Omental fat pad (tissue), 4 donors: ENCODE data around the gene ZNF800. TPM values are rescaled to one million over a fixed set of nuclear protein-coding genes. Genes with fewer than 3 reads are reported as not detected.
"Not testable (repeated sequence)": the region's sequence is repeated elsewhere in the genome, so short reads cannot be mapped to it uniquely, and the experiment has no call there.

Source experiments
- ATAC-seq: fragments of 150-250 bp; one replicate; pipeline ENCODE4 v1.9.1; 2016; ENCODE audit warnings: mild to moderate bottlenecking, moderate library complexity; ENCODE audit not compliant: low FRiP score
- DNase-seq: peaks from one replicate; pipeline ENCODE4 v3.0.0-alpha.2; 2019; ENCODE audit warnings: low spot score
- total RNA-seq, 4 donors: library from RNA; depleted of rRNA; stranded (reverse); fragments of >200 nt; gene quantifications; one replicate each; pipeline ENCODE4 v1.1.0, GENCODE V29; 2016
- TF ChIP-seq, protein P1 (sequence below), 3 donors: fragments of 450-650 bp; IDR thresholded peaks; one replicate each; pipeline ENCODE4 v1.5.1; 2016 to 2017; ENCODE audit warnings: antibody characterized with exemption in 3 of 3, mild to moderate bottlenecking in 3 of 3, moderate library complexity in 2 of 3

The ZNF800 gene, protein sequence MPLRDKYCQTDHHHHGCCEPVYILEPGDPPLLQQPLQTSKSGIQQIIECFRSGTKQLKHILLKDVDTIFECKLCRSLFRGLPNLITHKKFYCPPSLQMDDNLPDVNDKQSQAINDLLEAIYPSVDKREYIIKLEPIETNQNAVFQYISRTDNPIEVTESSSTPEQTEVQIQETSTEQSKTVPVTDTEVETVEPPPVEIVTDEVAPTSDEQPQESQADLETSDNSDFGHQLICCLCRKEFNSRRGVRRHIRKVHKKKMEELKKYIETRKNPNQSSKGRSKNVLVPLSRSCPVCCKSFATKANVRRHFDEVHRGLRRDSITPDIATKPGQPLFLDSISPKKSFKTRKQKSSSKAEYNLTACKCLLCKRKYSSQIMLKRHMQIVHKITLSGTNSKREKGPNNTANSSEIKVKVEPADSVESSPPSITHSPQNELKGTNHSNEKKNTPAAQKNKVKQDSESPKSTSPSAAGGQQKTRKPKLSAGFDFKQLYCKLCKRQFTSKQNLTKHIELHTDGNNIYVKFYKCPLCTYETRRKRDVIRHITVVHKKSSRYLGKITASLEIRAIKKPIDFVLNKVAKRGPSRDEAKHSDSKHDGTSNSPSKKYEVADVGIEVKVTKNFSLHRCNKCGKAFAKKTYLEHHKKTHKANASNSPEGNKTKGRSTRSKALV
- 10 to 100 TPM; 28.3 to 47.2 (median 35.8) TPM for total RNA-seq

DNA sequence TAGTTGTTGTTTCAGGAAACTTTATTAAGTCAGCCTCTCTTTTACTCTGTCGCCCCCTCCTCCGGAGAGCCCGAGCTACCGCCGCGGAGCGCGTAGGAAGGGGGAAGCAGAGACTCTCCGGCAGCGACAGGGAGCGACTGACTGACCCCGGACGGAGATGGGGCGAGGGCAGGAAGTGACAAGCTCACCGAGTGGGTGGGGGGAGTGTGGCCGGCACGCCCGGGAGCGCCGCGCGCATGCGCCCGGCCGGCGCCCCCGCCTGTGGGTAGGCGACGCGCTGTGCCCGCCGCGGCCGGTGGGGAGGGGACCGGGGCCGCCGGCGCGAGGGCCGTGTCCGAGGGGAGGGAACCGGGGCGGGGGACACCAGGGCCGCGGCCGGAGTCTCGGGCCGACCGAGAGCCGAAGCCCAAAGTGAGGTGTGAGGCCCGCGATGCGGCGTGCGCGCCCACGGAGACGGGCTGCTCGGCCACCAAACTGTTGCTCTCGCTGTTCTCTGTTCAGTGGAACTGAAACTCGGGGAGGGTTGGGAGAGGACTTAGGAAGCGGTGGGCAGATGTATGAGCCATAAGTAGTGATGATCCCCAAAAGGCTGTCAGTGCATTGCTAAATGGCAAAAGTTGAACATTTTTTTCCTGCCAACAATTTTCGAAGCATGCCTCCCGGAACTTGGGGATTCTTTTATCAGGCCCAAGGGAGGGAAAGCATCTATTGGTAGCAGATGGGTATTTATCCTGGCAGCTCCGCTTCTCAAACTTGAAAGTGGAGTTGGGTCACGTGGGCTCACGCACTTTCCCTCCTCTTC lies at the start of gene ZNF800:
TSS of gene ZNF800 (minus strand) at position 143 of the 802 bp plus-strand sequence. CDS start 1,151 bp downstream, outside the sequence.
- ATAC-seq (peak; percentile 98), DNase-seq (peak; percentile 39)
- TF ChIP-seq, protein P1, sequence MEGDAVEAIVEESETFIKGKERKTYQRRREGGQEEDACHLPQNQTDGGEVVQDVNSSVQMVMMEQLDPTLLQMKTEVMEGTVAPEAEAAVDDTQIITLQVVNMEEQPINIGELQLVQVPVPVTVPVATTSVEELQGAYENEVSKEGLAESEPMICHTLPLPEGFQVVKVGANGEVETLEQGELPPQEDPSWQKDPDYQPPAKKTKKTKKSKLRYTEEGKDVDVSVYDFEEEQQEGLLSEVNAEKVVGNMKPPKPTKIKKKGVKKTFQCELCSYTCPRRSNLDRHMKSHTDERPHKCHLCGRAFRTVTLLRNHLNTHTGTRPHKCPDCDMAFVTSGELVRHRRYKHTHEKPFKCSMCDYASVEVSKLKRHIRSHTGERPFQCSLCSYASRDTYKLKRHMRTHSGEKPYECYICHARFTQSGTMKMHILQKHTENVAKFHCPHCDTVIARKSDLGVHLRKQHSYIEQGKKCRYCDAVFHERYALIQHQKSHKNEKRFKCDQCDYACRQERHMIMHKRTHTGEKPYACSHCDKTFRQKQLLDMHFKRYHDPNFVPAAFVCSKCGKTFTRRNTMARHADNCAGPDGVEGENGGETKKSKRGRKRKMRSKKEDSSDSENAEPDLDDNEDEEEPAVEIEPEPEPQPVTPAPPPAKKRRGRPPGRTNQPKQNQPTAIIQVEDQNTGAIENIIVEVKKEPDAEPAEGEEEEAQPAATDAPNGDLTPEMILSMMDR (IDR thresholded peaks at IDR 0.05): no peak

DNA sequence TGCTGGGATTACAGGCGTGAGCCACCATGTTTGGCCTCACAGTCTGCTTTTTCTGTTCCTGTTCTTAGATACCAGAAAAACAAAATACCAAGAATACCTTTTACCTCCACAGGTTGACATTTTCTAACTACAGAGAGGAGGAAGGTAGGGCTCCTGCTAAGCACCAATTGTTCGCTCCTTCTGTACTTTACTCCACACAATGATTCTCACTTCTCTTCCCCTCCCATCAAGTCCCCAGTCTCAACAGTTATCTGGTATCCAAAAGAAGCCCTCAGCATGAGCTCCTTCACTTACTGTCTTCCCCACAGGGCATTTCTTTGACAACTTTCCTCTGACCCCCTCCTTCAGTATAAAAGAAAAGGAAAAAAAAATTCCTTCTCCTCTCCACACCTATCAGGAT lies 47.7 kb upstream of the ZNF800 start:
- ATAC-seq (no peak), DNase-seq (no peak)
- TF ChIP-seq, protein P1 (IDR thresholded peaks at IDR 0.05): no peak

DNA sequence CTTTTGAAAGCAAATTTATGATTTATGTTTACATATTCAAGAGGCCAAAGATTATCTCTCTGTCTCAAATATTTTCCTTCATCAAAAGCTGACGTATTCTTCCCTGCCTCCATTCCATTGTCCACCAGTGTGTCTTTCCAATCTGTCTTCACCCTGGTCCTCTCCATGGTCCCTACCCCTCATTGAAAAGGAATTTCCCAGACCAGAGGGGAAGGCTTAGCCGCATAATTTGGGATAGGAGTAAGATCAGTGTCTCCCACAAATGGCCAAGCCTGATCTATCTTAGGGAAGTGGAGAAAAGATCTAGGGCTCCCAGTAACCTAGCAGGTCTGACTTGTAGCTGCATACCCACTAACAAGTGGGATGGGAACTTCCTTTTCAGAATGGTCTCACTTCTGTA lies 46.3 kb upstream of the ZNF800 start:
- DNase-seq: no peak
- no peak for ATAC-seq
- TF ChIP-seq, protein P1 (IDR thresholded peaks at IDR 0.05): no peak

DNA sequence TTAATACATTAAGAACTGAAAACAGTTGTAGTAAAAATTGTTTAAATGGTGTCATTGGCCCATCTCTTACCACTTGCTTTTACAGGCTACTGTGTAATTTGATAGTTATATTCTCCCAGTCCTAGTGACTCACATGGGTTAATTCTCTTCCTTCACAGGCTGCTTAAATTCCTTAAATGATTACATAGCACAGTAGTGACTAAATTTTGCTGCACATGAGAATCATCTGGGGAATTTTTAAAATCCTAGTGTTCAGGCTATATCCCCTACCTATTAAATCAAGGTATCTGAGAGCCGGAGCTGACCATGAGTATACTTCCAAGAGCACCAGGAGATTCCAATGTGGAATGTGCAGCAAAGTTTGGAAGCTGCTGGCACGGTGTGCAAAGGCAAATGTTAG lies 45.3 kb upstream of the ZNF800 start:
- ATAC-seq: peak; percentile 83
- DNase-seq: no peak
- TF ChIP-seq, protein P1 (IDR thresholded peaks at IDR 0.05): no peak

DNA sequence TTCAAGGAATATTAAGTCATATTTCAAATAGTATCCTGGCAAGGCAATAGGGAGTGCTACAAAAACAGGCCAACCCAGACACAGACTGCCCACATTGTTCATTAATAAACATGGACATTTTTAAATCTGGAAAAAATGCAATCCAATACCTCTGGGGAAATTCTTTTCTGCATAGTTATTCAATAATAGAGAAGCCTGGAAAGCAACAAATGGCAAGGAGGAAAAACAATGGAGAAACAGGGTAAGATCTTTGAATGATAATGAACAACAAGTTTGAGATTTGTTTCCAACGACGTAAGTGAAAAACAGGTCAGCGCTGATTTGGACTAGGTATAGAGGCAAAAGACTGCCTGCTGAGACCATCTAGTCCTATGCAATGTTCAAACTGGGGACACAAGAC lies 44.7 kb upstream of the ZNF800 start:
- ATAC-seq: no peak
- TF ChIP-seq, protein P1 (IDR thresholded peaks at IDR 0.05): no peak
- no peak for DNase-seq

DNA sequence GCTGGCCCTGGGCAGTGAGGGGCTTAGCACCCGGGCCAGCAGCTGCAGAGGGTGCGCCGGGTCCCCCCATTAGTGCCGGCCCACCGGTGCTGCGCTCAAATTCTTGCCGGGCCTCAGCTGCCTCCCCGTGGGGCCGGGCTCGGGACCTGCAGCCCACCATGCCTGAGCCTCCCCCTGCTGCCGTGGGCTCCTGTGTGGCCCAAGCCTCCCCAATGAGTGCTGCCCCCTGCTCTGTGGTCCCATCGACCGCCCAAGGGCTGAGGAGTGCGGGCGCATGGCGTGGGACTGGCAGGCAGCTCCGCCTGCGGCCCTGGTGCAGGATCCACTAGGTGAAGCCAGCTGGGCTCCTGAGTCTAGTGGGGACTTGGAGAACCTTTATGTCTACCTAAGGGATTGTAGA lies 36.8 kb upstream of the ZNF800 start:
- not testable (repeated sequence) for ATAC-seq, DNase-seq

DNA sequence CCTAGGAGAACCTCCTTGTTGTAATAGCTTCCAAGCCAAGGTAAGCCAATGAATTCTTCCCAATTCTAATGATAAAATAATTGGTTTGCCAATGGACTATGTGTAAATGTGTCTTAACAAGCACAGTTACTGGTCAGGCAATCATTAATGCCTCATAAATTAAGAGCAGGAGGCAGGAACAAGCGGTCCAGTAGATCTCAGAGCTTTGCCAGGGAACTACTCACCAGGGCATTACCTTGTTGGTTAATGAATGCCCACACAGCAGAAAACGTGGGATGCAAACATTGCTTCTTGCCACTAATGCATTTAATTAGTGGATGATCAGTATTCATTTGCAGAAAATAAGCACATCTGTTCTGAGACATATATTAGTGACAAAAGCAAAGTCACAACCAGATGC lies 26.7 kb upstream of the ZNF800 start:
- DNase-seq: no peak
- TF ChIP-seq, protein P1 (IDR thresholded peaks at IDR 0.05): no peak
- no peak for ATAC-seq
